HuH-7.5 (cell line): ENCODE data around the gene COX6A1.
"Not testable (repeated sequence)": the region's sequence is repeated elsewhere in the genome, so short reads cannot be mapped to it uniquely, and the experiment has no call there.

Experiments used
- DNase-seq: peaks from one replicate; pipeline ENCODE4 v3.0.0; 2011; ENCODE audit warnings: low spot score

The COX6A1 gene

DNA sequence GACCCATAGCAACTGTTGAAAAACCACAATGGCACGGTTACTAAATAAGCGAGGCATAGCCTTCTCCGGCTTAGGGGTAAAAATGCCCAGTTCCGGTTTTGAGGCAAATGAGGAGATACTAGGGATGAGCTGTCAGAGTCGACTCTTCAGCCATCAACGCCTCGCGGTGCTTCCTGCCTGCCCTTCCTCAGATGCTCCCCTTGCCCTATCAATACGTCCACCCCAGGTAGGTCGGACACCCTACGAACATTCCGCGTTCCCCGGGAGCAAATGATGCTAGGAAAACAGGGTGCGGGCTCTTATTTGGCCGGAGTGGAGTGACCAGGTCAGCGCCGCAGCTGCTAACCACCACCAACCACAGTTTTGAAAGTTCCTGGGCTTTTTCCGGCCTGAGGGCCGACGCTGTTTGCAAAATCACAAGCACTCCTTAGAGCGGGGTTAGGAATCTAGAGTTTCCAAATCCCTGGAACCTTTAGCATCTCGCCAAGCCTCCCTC lies 30.5 kb downstream of the COX6A1 start:
- DNase-seq: peak; percentile 10

DNA sequence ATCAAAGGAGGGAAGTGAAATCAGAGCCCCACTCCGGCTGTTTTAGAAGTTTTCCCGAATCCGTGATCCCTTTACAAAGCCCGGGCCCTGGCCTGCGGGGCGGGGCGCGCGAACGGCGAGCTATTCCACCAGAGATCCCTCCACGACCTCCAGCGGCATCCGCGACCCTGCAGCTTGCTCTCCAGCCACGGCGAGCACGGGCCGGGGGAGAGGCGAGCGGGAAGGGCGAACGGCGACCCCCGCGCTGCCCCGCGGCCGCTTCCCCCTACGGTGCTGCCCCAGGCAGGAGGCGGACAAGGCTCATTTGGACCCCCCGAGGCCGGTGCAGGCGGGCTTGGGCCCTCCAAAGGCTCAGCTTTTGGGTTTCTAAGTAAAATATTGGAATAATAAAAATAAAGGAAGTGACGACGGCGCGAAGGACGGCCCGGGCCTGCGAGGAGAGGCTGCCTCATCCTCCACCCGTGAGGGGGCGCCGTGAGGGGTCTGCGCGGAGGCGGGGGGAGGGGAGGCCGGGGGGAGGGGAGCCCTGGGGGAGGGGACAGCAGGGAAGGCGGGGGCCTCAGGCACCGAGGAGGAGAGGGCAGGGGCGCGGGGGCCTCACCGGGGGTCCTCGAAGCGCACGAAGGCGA lies 31.0 kb downstream of the COX6A1 start:
- DNase-seq: peak; percentile 28

DNA sequence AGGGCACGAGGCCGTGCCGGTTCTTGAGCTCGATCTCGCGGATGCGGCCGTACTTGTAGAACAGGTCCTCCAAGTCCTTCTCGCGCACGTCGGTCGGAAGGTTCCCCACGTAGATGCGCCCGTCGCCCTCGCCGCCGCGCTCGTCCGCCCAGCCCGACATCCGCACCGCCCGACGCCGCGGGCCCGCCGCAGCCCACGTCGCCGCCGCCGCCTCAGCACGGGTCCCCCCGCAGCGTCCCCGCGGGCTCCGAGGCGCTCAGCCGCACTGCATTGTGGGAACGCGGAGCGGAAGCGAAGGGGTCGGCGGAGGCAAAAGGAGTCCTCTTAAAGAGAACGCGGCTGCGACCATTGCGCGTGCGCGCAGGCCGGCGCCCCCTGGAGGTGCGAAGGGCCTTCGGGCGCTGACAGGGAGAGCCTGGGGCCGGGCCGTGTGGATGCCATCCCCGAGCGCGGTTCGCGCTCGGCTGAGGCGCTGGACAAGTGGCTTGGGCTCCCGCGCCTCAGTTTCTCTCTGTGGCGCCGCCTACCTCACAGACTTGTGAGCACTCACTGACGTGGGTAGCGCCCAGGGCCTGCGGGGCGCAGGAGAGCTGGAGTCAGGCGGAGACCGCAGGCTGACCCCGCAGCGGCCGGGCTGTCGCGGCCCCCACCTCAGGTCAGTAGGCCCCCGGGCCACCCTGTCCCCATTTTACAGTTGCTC lies 31.7 kb downstream of the COX6A1 start, which contains the start of gene SRSF9:
SRSF9 (minus strand) TSS at position 299 of the 700 bp plus-strand sequence; CDS start at position 160, 139 bp downstream.
- peak; percentile 92 for DNase-seq

DNA sequence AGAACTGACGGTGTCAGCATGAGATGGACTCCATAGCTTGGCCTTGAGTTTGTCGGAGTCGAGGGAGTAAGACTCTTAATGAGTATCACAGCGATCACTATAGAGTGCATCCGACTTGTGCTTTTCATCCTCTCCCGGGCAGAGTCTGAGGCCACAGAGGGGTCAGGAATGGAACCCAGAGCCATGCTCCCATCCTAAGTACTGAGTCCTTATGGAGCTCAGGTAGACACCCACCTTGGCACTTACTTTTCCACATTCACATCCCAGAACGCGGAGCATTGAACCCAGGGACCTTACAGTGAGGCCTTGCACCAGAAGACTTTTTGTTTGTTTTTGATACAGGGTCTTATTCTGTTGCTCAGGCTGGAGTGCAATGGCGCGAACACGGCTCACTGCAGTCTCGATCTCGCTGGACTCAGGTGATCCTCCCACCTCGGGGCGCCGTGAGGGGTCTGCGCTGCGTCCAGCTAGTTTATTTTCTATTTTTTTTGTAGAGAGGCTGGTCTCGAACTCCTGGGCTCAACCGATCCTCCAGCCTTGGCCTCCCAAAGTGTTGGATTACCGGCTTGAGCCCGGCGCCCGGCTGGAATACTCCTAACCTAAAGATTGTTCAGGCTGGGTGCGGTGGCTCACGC lies 32.4 kb downstream of the COX6A1 start:
- DNase-seq: peak; percentile 23

DNA sequence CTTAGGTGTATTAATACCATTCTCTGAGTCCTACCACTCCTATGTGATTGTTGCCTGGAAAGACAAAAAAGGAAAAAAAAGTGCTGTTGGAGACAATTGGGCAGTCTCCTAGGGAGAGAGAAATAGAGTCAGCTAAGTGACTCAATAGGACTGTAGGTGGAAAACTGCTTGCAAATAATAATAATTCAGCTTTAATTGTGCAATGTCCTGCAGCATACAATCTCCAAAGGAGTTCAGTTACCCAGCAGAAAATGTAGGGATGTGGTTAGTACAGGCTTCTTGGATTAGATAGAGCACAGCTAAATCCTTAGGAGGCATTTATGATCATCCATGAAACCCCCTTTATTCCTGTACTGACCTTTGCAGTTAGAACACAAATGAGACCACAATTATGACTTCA lies 34.6 kb downstream of the COX6A1 start:
- DNase-seq: no peak

DNA sequence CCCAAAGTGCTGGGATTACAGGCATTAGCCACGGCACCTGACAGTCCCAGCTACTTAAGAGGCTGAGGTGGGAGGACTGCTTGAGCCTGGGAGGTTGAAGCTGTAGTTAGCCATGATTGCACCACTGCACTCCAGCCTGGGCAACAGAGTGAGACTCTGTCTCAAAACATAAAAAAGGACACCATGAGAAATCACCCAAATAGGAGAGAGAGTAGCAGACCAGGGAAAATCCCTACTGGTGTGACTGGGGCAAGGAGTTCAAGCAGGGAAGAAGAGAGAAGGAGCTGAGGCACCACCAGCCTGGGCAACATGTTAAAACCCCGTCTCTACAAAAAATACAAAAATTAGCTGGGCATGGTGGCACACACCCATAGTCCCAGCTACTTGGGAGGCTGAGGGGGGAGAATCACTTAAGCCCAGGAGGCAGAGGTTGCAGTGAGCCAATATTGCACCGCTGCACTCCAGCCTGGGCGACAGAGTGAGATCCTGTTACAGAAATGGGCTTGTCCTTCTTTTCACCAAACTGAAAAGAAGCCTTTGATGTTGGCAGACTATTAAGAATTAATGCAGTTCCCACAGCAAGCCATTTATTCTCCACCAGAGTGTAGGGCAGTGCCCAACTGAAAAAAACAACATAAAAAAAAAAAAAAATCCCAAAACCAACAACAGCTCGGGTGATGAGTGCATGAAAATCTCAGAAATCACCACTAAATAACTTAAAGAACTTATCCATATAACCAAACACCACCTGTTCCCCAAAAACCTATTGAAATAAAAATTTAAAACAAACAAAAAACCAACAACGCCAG lies 36.1 kb downstream of the COX6A1 start:
- DNase-seq: no peak

DNA sequence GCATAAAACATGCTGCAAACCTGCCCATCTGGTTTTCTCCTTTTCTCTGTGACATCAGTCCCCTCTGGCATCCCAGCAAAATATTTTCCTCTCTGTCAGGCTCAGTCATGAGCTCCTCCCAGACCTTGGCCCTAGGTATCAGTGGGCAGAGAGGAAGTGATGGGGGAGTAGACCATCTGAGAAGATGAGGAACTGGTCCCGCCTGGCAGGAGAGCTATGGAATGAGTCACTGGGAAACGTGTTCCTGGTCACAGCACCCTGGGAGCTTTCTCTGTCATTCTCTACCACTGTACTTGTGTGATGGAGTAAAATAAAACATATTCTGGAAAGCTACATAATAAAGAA lies 36.7 kb downstream of the COX6A1 start:
- peak; percentile 18 for DNase-seq

DNA sequence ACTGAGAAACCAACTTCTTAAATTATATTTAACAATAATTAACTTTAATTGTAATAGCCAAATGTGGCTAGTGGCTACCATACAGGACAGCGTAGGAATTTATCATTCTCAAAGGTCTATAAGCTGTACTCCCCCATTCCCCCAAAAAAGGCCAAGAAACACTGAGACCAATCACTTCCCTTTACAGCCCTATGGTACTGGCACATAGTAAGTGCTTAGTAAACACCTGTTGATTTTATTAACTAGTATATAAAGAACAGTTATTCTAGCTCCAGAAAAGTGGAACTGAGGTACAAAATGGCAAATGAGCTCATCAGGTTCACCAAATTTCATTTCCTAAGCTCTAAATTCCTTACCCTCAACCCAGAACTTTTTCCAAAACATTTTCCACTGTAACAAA lies 37.7 kb downstream of the COX6A1 start:
- no peak for DNase-seq

DNA sequence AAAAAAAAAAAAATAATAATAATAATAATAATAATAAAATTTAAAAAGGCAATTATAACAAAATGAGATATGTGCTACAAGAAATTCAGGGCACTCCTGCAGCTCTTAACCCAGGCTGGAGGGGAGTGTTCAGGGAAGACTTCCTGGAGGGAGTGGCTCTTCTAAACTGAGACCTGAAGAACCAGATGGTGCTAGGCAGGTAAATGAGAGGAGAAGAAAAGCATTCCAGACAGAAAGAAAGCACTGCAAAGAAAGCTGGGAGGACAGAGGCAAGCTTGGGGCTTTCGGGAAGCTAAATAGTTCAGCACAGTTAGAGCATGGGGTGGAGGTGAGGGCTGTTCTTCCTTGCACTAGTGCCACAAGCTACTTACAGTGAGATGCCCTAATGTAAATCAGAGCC lies 41.5 kb downstream of the COX6A1 start:
- DNase-seq: no peak

DNA sequence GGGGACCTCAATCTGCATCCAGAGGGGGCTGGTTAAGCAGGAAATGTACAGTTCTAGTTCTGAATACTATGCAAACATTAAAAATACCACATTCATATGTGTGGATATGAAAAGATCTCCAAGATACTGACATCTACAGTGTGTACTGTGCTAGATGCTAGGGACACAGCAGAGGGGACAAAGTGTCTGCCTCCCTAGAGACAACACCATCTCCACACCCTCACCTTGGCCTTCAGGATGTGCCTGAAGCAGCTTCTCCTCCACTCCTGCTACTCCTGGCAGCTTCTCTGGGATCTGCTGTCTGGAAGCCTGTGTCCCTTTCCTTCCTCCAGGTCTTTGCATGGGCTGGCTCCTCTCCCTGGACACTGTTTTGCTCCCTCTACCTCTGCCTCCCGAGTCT lies 42.3 kb downstream of the COX6A1 start:
- no peak for DNase-seq

DNA sequence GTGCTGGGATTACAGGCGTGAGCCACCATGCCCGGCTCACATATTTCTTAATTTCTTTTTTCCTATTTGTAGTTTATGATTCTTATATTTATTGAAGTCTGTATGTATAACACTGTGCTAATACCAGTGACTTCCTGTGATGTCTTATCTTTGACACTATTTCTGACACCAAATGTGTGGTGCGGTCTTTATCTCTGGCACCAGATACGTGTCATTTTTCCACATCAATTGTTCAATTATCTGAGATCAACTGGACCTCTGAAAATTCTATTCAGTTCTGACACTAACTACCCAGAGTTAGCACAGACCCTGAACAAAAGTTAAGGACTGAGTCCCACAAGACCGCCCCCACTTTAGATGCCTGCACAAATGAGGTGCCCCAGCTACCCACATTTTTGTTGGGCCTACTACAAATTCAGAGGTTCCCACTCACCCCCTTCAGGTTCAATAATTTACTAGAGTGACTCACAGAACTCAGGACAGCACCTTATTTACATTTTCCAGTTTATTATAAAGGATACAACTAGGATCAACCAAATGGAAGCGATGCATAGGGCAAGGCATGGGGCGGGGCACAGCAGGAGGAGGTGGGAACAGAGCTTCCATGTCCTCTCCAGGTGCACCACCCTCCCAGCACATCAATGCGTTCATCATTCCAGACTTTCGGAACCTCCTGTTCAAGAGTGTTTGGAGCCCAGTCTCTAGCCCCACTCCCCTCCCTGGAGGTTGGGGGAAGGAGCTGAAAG lies 43.3 kb downstream of the COX6A1 start:
- DNase-seq: no peak

DNA sequence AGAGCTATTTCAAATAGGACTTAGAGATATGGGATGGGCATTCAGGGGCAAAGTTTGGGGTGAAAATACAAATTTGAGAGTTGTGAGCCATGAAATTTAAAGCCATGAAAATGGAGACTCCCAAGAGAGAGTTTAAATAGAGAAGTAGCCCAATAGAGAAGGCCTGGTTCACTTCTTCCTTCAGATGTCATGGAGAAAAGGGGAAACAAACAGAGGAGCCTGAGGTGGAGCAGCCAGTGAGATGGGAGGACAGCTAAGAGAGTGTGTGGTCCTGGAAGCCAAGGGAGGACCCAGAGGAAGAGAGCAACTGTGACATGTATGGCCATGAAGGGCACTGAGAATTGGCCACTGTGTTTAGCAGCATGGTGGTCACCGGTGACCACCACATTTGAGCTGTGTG lies 45.7 kb downstream of the COX6A1 start:
- no peak for DNase-seq

DNA sequence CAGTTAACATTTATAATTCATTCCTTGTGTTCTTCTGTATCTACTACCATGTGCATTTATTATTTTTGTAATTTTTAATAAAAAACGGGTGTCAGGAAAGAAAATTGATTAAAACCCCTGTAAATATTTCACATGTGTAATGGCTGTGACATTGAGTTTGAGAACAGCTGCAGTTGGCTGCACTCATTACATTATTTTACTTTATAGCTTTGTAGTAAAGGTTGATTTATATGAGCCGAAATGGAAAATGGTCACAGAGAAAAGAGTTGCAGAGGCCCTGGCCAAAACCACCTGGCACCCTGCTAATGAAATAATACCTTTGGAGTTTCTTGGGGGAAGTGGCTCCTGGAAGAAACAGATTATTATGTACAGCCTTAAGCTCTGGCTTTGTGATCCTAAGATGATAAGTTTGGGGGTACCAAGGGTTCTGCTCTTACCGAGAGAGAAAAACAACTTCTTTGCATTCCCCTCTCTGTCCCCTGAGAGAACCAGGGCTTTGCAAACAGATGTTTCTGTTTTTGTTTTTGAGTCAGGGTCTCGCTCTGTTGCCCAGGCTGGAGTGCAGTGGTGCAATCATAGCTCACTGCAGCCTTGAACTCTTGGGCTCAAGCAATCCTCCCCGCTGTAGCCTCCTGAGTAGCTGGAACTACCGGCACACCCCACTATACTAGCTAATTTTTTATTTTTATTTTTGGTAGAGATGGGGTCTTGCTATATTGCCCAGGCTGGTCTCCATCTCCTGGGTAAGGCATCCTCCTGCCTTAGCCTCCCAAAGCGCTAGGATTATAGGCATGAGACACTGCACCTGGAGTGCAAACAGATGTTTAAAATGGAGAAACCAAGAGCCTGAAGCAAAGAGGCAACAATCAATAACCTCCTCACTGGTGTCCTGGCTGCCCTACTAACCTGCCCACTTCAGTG lies 48.3 kb downstream of the COX6A1 start:
- DNase-seq: no peak

DNA sequence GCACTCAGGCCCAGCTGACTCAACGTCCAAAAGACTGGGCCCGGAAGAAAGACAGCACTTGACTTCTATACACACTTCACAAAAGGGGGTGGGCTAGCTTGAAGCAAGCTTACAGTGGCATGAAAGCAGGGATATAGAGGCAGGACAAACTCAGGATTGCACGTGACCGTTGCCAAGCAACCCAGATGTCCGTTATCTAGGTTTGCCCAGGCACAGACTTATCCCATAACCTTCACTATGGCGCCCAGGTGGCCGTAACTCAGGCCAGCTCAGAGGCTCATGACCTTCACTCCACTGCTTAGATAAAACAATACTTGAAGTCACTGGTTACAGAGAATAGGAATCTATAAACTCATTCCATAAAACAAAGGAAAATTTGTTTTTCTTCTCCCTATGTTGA lies 49.6 kb downstream of the COX6A1 start:
- DNase-seq: not testable (repeated sequence)

DNA sequence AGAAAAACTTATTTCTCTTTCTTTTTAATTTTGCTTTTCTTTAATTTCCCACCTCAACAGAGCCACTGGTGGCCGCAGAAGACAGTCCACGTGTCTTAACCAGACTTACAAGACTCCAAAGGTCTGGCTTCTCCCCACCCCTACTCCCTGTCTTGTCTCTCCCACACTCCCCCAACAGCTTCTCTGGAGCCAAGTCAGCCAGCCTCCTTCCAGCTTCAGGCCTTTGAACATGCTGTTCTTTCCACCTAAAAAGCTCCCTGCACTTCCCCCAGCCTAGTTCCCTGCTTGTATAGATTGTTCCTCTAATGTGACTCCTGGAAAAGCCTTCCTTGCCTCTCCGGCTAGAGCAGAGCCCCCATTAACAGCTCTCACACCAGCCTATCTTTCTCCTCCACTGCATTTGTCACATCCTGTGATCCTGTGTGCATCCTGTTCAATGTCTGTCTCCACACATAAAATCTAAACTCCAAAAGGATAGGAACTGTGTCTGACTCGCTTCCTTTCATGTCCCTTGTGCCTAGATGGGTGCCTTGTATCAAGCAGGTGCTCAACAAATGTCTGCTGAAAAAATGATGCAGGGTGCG lies 50.2 kb downstream of the COX6A1 start:
- no peak for DNase-seq

DNA sequence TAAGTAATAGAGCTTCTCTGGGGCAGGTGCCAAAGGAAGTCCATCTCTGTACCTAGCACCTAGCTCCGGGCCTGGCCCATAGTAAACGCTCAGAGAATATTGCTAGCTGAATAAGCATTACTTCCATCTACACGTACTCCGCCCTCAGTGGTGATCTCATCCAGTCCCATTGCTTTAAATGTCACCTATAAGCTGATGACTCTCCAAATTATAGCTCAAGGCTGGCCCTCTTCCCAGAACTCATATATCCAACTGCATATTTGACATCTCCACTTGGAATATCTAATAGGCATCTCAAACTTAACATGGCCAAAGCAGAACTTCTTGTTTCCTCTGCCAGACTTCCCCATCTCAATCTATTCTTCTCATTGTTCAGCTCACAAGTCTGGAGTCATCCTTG lies 51.1 kb downstream of the COX6A1 start:
- DNase-seq: no peak

DNA sequence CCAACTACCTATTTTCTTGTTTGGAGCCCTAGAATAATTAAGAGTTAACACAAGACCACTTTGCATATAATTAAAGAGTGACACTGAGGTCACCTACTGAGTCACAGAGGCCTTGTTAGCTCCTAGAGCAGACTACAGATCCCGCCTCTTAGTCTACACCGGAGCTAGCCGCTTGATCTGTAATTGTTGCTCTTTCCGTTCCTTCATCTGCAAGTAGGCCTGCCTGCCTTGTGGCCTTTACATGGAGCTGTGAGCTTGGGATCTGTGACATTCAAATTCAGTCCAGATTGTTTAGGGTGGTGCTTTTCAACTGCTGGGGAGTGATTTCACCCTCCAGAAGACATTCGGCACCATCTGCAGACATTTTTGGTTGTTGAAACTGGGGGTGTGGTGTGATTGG lies 52.4 kb downstream of the COX6A1 start:
- no peak for DNase-seq
